ENCODE measurements around the gene LIPC. TPM values are rescaled to one million over a fixed set of nuclear protein-coding genes. Genes with fewer than 3 reads are reported as not detected.

LIPC gene
- total and polyA plus RNA-seq, 2 donors (not counting 1 experiment from before 2014, with no cell fraction given): 0.82 to 4.0 TPM

GRCh38 chr15:58446521-58446920 lies 14.7 kb downstream of the LIPC start:
- H3K4me1 ChIP-seq (ENCODE audit: control insufficient read depth, extremely low read depth, insufficient read depth, low read length): peaks cover 15% of the 10 kb centered on the region
- TF ChIP-seq EZH2 (IDR thresholded peaks at IDR 0.05; ENCODE audit: low read length, missing control alignments) (no peak), CTCF (conservative IDR thresholded peaks at IDR 0.05 in 1 of 2, IDR thresholded peaks at IDR 0.05 in 1 of 2; ENCODE audit: low read depth in 1 of 2, low read length in 2 of 2) (no peak)
- H3K4me2 ChIP-seq (ENCODE audit: extremely low read depth, insufficient read depth, low read length): no peak overlapping the region
- H3K9me3 ChIP-seq (ENCODE audit: control insufficient read depth, insufficient read depth, low read depth, low read length): no peaks in the 10 kb centered on the region
- no peaks in the 10 kb centered on the region for H3K79me2 ChIP-seq (ENCODE audit: control insufficient read depth, insufficient read depth, low read length)
- H3K27ac ChIP-seq (ENCODE audit: insufficient read depth, low read length): no peak overlapping the region
- H3K4me3 ChIP-seq (replicated peaks in 1 of 4; ENCODE audit: control extremely low read depth in 1 of 4, insufficient read depth in 1 of 4, low read depth in 3 of 4, low read length in 4 of 4): no peak overlapping the region
- no peaks in the 10 kb centered on the region for H3K36me3 ChIP-seq (ENCODE audit: control insufficient read depth, insufficient read depth, low read length)
- no peaks in the 10 kb centered on the region for H4K20me1 ChIP-seq (ENCODE audit: control insufficient read depth, extremely low read depth, insufficient read depth, low read length)
- no peak for DNase-seq (ENCODE audit: low read depth in 2 of 2)
- H3K27me3 ChIP-seq (ENCODE audit: control insufficient read depth, insufficient read depth, low read length): no peaks in the 10 kb centered on the region
- H2AFZ ChIP-seq (ENCODE audit: low read length): no peak overlapping the region
- no peak overlapping the region for H3K9ac ChIP-seq (ENCODE audit: insufficient read depth, low read length)

- Histone ChIP-seq H3K79me2 (ENCODE audit: control insufficient read depth, insufficient read depth, low read length) (no peaks in the 10 kb centered on the region), H3K4me1 (ENCODE audit: control insufficient read depth, extremely low read depth, insufficient read depth, low read length) (peaks cover 8% of the 10 kb centered on the region), H2AFZ (ENCODE audit: low read length) (no peak overlapping the region), H3K9me3 (ENCODE audit: control insufficient read depth, insufficient read depth, low read depth, low read length) (no peaks in the 10 kb centered on the region), H3K36me3 (ENCODE audit: control insufficient read depth, insufficient read depth, low read length) (no peaks in the 10 kb centered on the region), H3K27ac (ENCODE audit: insufficient read depth, low read length) (no peak overlapping the region), H3K27me3 (ENCODE audit: control insufficient read depth, insufficient read depth, low read length) (no peaks in the 10 kb centered on the region), H3K9ac (ENCODE audit: insufficient read depth, low read length) (no peak overlapping the region), H4K20me1 (ENCODE audit: control insufficient read depth, extremely low read depth, insufficient read depth, low read length) (no peaks in the 10 kb centered on the region), H3K4me3 (replicated peaks in 1 of 4; ENCODE audit: control extremely low read depth in 1 of 4, insufficient read depth in 1 of 4, low read depth in 3 of 4, low read length in 4 of 4) (no peak overlapping the region), H3K4me2 (ENCODE audit: extremely low read depth, insufficient read depth, low read length) (no peak overlapping the region)
- TF ChIP-seq EZH2 (IDR thresholded peaks at IDR 0.05; ENCODE audit: low read length, missing control alignments): no peak
- TF ChIP-seq CTCF (conservative IDR thresholded peaks at IDR 0.05 in 1 of 2, IDR thresholded peaks at IDR 0.05 in 1 of 2; ENCODE audit: low read depth in 1 of 2, low read length in 2 of 2): no peak
- peak; percentile 67 to 96 for DNase-seq (ENCODE audit: low read depth in 2 of 2)
Observed at GRCh38 chr15:58447271-58448010, 15.7 kb downstream of the LIPC start.

GRCh38 chr15:58448331-58448730 lies 16.5 kb downstream of the LIPC start:
- H3K4me3 ChIP-seq (replicated peaks in 1 of 4; ENCODE audit: control extremely low read depth in 1 of 4, insufficient read depth in 1 of 4, low read depth in 3 of 4, low read length in 4 of 4): no peak overlapping the region
- no peaks in the 10 kb centered on the region for H3K79me2 ChIP-seq (ENCODE audit: control insufficient read depth, insufficient read depth, low read length)
- H3K4me1 ChIP-seq (ENCODE audit: control insufficient read depth, extremely low read depth, insufficient read depth, low read length): peaks cover 6% of the 10 kb centered on the region
- no peaks in the 10 kb centered on the region for H3K27me3 ChIP-seq (ENCODE audit: control insufficient read depth, insufficient read depth, low read length)
- H2AFZ ChIP-seq (ENCODE audit: low read length): no peak overlapping the region
- H3K9me3 ChIP-seq (ENCODE audit: control insufficient read depth, insufficient read depth, low read depth, low read length): no peaks in the 10 kb centered on the region
- no peaks in the 10 kb centered on the region for H4K20me1 ChIP-seq (ENCODE audit: control insufficient read depth, extremely low read depth, insufficient read depth, low read length)
- H3K9ac ChIP-seq (ENCODE audit: insufficient read depth, low read length): no peak overlapping the region
- H3K4me2 ChIP-seq (ENCODE audit: extremely low read depth, insufficient read depth, low read length): no peak overlapping the region
- TF ChIP-seq EZH2 (IDR thresholded peaks at IDR 0.05; ENCODE audit: low read length, missing control alignments): no peak
- no peak for TF ChIP-seq CTCF (conservative IDR thresholded peaks at IDR 0.05 in 1 of 2, IDR thresholded peaks at IDR 0.05 in 1 of 2; ENCODE audit: low read depth in 1 of 2, low read length in 2 of 2)
- H3K27ac ChIP-seq (ENCODE audit: insufficient read depth, low read length): no peak overlapping the region
- H3K36me3 ChIP-seq (ENCODE audit: control insufficient read depth, insufficient read depth, low read length): no peaks in the 10 kb centered on the region
- DNase-seq (ENCODE audit: low read depth in 2 of 2): no peak
